Liver (tissue), 3 donors: ENCODE results near the gene RSPO4.

ENCODE experiments used
- JUND ChIP-seq, 2 donors: IDR thresholded peaks; 2 replicates each; pipeline ENCODE4 v1.6.1; 2016; ENCODE audit warnings: antibody characterized with exemption in 2 of 2
- RAD21 ChIP-seq, 2 donors: IDR thresholded peaks; 2 replicates each; pipeline ENCODE4 v1.6.1; 2016; ENCODE audit warnings: antibody characterized with exemption in 2 of 2, mild to moderate bottlenecking in 2 of 2
- RXRA ChIP-seq, 2 donors: IDR thresholded peaks; 2 replicates each; pipeline ENCODE4 v1.6.1; 2017 to 2018; ENCODE audit warnings: antibody characterized with exemption in 2 of 2, mild to moderate bottlenecking in 1 of 2
- SP1 ChIP-seq: IDR thresholded peaks from 2 replicates; pipeline ENCODE4 v1.6.1; 2018; ENCODE audit warnings: antibody characterized with exemption, mild to moderate bottlenecking
- YY1 ChIP-seq: IDR thresholded peaks from 2 replicates; pipeline ENCODE4 v1.6.1; 2016; ENCODE audit warnings: antibody characterized with exemption, mild to moderate bottlenecking
- TF ChIP-seq, protein P1 (sequence below): fragments of 150-350 bp; IDR thresholded peaks from 2 replicates; pipeline ENCODE4 v1.5.1; 2017; ENCODE audit warnings: improper control_type of control experiment, low read depth, low read length; ENCODE audit not compliant: missing input control
- TF ChIP-seq, protein P2 (sequence below): IDR thresholded peaks from 2 replicates; pipeline ENCODE4 v1.6.1; 2016; ENCODE audit warnings: antibody characterized with exemption, mild to moderate bottlenecking
- donor health status: healthy.
- donor health status: healthy.

DNA sequence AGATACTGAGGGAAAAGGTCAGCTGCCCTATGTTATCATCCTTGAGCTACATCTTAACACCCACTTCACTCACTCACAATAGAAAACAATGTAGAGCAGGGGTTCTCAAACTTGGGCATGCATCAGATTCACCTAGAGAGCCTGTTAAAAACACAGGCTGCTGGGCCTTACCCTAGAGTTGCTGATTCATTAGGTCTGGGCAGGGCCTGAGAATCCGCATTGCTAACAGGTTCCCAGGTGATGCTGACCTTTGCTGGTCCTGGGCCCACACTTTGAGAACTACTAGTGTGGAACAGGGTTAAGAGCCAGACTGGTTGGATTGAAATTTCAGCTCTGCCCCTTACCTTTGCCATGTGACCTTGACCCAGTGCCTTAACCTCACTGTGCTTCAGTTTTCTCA, 25.1 kb downstream of the RSPO4 start:
- TF ChIP-seq, protein P1, sequence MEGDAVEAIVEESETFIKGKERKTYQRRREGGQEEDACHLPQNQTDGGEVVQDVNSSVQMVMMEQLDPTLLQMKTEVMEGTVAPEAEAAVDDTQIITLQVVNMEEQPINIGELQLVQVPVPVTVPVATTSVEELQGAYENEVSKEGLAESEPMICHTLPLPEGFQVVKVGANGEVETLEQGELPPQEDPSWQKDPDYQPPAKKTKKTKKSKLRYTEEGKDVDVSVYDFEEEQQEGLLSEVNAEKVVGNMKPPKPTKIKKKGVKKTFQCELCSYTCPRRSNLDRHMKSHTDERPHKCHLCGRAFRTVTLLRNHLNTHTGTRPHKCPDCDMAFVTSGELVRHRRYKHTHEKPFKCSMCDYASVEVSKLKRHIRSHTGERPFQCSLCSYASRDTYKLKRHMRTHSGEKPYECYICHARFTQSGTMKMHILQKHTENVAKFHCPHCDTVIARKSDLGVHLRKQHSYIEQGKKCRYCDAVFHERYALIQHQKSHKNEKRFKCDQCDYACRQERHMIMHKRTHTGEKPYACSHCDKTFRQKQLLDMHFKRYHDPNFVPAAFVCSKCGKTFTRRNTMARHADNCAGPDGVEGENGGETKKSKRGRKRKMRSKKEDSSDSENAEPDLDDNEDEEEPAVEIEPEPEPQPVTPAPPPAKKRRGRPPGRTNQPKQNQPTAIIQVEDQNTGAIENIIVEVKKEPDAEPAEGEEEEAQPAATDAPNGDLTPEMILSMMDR: no peak
- TF ChIP-seq SP1 (no peak), JUND (IDR thresholded peaks at IDR 0.05) (no peak), RAD21 (IDR thresholded peaks at IDR 0.05) (no peak), YY1 (no peak), RXRA (IDR thresholded peaks at IDR 0.05) (no peak)
- TF ChIP-seq, protein P2, sequence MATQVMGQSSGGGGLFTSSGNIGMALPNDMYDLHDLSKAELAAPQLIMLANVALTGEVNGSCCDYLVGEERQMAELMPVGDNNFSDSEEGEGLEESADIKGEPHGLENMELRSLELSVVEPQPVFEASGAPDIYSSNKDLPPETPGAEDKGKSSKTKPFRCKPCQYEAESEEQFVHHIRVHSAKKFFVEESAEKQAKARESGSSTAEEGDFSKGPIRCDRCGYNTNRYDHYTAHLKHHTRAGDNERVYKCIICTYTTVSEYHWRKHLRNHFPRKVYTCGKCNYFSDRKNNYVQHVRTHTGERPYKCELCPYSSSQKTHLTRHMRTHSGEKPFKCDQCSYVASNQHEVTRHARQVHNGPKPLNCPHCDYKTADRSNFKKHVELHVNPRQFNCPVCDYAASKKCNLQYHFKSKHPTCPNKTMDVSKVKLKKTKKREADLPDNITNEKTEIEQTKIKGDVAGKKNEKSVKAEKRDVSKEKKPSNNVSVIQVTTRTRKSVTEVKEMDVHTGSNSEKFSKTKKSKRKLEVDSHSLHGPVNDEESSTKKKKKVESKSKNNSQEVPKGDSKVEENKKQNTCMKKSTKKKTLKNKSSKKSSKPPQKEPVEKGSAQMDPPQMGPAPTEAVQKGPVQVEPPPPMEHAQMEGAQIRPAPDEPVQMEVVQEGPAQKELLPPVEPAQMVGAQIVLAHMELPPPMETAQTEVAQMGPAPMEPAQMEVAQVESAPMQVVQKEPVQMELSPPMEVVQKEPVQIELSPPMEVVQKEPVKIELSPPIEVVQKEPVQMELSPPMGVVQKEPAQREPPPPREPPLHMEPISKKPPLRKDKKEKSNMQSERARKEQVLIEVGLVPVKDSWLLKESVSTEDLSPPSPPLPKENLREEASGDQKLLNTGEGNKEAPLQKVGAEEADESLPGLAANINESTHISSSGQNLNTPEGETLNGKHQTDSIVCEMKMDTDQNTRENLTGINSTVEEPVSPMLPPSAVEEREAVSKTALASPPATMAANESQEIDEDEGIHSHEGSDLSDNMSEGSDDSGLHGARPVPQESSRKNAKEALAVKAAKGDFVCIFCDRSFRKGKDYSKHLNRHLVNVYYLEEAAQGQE: no peak
